Measurements from ENCODE around the gene GJB3.

DNA sequence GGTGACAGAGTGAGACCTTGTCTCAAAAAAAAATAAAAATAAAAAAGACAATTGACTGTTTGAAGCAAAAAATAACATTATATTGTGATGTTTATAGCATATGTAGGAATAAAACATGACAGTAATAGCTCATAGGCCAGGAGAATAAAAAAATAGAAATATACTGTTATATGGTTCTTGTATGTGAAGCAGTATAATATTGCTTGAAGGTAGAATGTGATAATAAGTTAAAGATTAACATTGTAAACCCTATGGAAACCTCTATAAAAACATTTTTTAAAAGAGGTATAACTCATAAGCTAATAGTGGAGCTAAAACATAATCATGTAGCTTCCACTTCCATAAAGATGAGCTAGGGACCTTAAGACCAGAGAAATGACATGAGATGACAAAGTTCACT is 35.3 kb downstream of the GJB3 start:
- TF ChIP-seq CTCF (IDR thresholded peaks at IDR 0.05; ENCODE audit: low read depth, low read length): no peak
- TF ChIP-seq EZH2phosphoT487 (IDR thresholded peaks at IDR 0.05; ENCODE audit: low read depth): no peak
